Endothelial cell of umbilical vein (primary cell): ENCODE measurements around the gene MEGF11. TPM values are rescaled to one million over a fixed set of nuclear protein-coding genes. Genes with fewer than 3 reads are reported as not detected.

Experiments used
- BruUV-seq: library from RNA; stranded (reverse); fragments of 400-500 nt; replicated peaks from 2 replicates; lab custom pipeline; 2021; lab: Mats Ljungman, UMichigan
- CTCF ChIA-PET: fragments of 300-600, 350-600 bp; sonication (Branson Sonifier 250); formaldehyde crosslinking; loops from one replicate; lab custom pipeline; 2021; ENCODE audit warnings: antibody characterized with exemption, inconsistent platforms; lab: Charles Lee
- POLR2A ChIA-PET: fragments of 300-600, 350-600 bp; sonication (Branson Sonifier 250); formaldehyde crosslinking; loops from one replicate; lab custom pipeline; 2021; ENCODE audit warnings: antibody characterized with exemption, inconsistent platforms; lab: Charles Lee
- DNase-seq: peaks from one replicate; pipeline ENCODE4 v3.0.0-alpha.2; 2011; ENCODE audit warnings: low read depth, low spot score
- FAIRE-seq: peaks from 2 replicates; lab custom pipeline; 2011; peaks lifted over from hg19 to GRCh38; lab: Jason Lieb, UNC
- H2AFZ ChIP-seq: 2 replicates; pipeline ENCODE4 v1.6.0; 2012; ENCODE audit warnings: low read depth, low read length, control low read depth, inconsistent platforms
- H3K27ac ChIP-seq: 2 replicates; pipeline ENCODE4 v1.5.1; 2011; ENCODE audit warnings: low read depth, mild to moderate bottlenecking, control low read depth, low read length, moderate library complexity; ENCODE audit not compliant: insufficient read depth
- H3K27me3 ChIP-seq, 2 experiments: 2 replicates each; pipeline versions ENCODE4 v1.6.0 to v1.6.1; 2011; ENCODE audit warnings: low read length in 2 of 2, mixed read lengths in 1 of 2; ENCODE audit not compliant: control insufficient read depth in 2 of 2, insufficient read depth in 2 of 2
- H3K36me3 ChIP-seq, 2 experiments: 2 replicates in 1 of 2; 3 replicates in 1 of 2; pipeline ENCODE4 v1.5.1; 2011; ENCODE audit warnings: low read length in 2 of 2, mild to moderate bottlenecking in 1 of 2, moderate library complexity in 1 of 2; ENCODE audit not compliant: control insufficient read depth in 2 of 2, insufficient read depth in 2 of 2; ENCODE audit errors: extremely low read depth in 1 of 2
- H3K4me1 ChIP-seq: 3 replicates; pipeline ENCODE4 v1.5.1; 2011; ENCODE audit warnings: mild to moderate bottlenecking, low read length; ENCODE audit not compliant: control insufficient read depth, insufficient read depth; ENCODE audit errors: extremely low read depth
- H3K4me2 ChIP-seq: 2 replicates; pipeline ENCODE4 v1.6.1; 2011; ENCODE audit warnings: low read length, control low read depth, mixed read lengths; ENCODE audit not compliant: insufficient read depth
- H3K4me3 ChIP-seq, 3 experiments: fragments of 200-600 bp in 1 of 3; sonication (generic), shearing (Covaris generic) in 1 of 3; replicated peaks in 1 of 3; 2 replicates each; pipeline ENCODE4 v1.5.1; 2011 to 2016; ENCODE audit warnings: control low read depth in 3 of 3, low read length in 3 of 3, mild to moderate bottlenecking in 2 of 3, inconsistent platforms in 1 of 3, low read depth in 1 of 3, moderate library complexity in 1 of 3; ENCODE audit not compliant: insufficient read depth in 1 of 3
- H3K79me2 ChIP-seq: 2 replicates; pipeline ENCODE4 v1.6.0; 2012; ENCODE audit warnings: low read length, inconsistent platforms; ENCODE audit not compliant: control insufficient read depth, insufficient read depth
- H3K9ac ChIP-seq: replicated peaks from 2 replicates; pipeline ENCODE3; 2011; ENCODE audit warnings: low read length, control low read depth; ENCODE audit not compliant: insufficient read depth; ENCODE audit errors: extremely low read depth
- H3K9me1 ChIP-seq: replicated peaks from 3 replicates; pipeline ENCODE4 v1.6.0; 2011; ENCODE audit warnings: mild to moderate bottlenecking, low read length; ENCODE audit not compliant: control insufficient read depth, insufficient read depth; ENCODE audit errors: extremely low read depth
- H3K9me3 ChIP-seq: replicated peaks from 2 replicates; pipeline ENCODE4 v1.5.1; 2012; ENCODE audit warnings: low read length, inconsistent platforms; ENCODE audit not compliant: control insufficient read depth, insufficient read depth
- H4K20me1 ChIP-seq: replicated peaks from 2 replicates; pipeline ENCODE3; 2011; ENCODE audit warnings: mild to moderate bottlenecking, low read length; ENCODE audit not compliant: control insufficient read depth, insufficient read depth; ENCODE audit errors: extremely low read depth
- EZH2 ChIP-seq: IDR thresholded peaks from 2 replicates; pipeline ENCODE4 v1.6.1; 2012; ENCODE audit warnings: borderline replicate concordance, low read depth, mild to moderate bottlenecking, moderate library complexity, low read length, inconsistent platforms; ENCODE audit not compliant: severe bottlenecking
- FOS ChIP-seq: IDR thresholded peaks from 2 replicates; pipeline ENCODE4 v1.6.1; 2011; ENCODE audit warnings: mild to moderate bottlenecking, low read length, moderate library complexity, borderline replicate concordance; ENCODE audit not compliant: insufficient read depth
- GATA2 ChIP-seq: IDR thresholded peaks from 2 replicates; pipeline ENCODE4 v1.7.0; 2011; ENCODE audit warnings: low read depth, mild to moderate bottlenecking, moderate library complexity, mixed read lengths, low read length; ENCODE audit not compliant: insufficient read length, insufficient read depth
- JUN ChIP-seq: IDR thresholded peaks from 2 replicates; pipeline ENCODE4 v1.6.1; 2011; ENCODE audit warnings: borderline replicate concordance, low read depth; ENCODE audit not compliant: insufficient read length, insufficient read depth
- MYC ChIP-seq: IDR thresholded peaks from one replicate; pipeline ENCODE4 v1.6.1; 2011; ENCODE audit warnings: mild to moderate bottlenecking, low read depth, low read length
- POLR2A ChIP-seq: IDR thresholded peaks from 2 replicates; pipeline ENCODE4 v1.6.1; 2012; ENCODE audit warnings: low read depth, mild to moderate bottlenecking, control low read depth, low read length
- POLR2AphosphoS5 ChIP-seq: IDR thresholded peaks from 2 replicates; pipeline ENCODE4 v1.6.1; 2012; ENCODE audit warnings: low read depth, mild to moderate bottlenecking, control low read depth, low read length, moderate library complexity; ENCODE audit not compliant: insufficient read depth
- dilution Hi-C: fragments of 300-500 bp; cut with MboI; formaldehyde crosslinking; loops from one replicate; pipeline ENCODE4 v1.15.0; 2019; ENCODE audit warnings: low sequenced_read_pairs; ENCODE audit not compliant: extremely low pct_ligation_motif_present
- intact Hi-C: fragments of 100-400 bp; cut with micrococcal nuclease; formaldehyde crosslinking; loops from one replicate; pipeline ENCODE4 v1.10.0; 2022
- polyA plus RNA-seq, 4 experiments: library from polyadenylated mRNA; depleted of rRNA in 3 of 4; stranded (reverse) in 3 of 4; unstranded in 1 of 4; fragments of >200 nt; gene quantifications; 2 replicates each; pipeline versions ENCODE4 v1.2.1 to v1.2.3, GENCODE V29; 2011 to 2012; ENCODE audit warnings: missing spikeins in 1 of 4
- total RNA-seq: library from RNA; stranded (reverse); gene quantifications from 2 replicates; pipeline ENCODE4 v1.2.3, GENCODE V29; 2021
- TF ChIP-seq, protein P1 (sequence below), 2 donors: IDR thresholded peaks; 1 replicate in 1 of 2; 2 replicates in 1 of 2; pipeline ENCODE4 v1.5.1; 2011; ENCODE audit warnings: low read length in 2 of 2, mild to moderate bottlenecking in 2 of 2, moderate library complexity in 2 of 2, control low read depth in 1 of 2, inconsistent platforms in 1 of 2, low read depth in 1 of 2; ENCODE audit not compliant: insufficient read depth in 1 of 2; ENCODE audit errors: extremely low read depth in 1 of 2
- TF ChIP-seq, protein P2 (sequence below): IDR thresholded peaks from 2 replicates; pipeline ENCODE4 v1.6.1; 2011; ENCODE audit not compliant: insufficient read depth, insufficient read length

MEGF11 gene
- total and polyA plus RNA-seq, 2 donors (not counting 3 experiments of a cell fraction or from before 2014, with no cell fraction given), result not detected

DNA sequence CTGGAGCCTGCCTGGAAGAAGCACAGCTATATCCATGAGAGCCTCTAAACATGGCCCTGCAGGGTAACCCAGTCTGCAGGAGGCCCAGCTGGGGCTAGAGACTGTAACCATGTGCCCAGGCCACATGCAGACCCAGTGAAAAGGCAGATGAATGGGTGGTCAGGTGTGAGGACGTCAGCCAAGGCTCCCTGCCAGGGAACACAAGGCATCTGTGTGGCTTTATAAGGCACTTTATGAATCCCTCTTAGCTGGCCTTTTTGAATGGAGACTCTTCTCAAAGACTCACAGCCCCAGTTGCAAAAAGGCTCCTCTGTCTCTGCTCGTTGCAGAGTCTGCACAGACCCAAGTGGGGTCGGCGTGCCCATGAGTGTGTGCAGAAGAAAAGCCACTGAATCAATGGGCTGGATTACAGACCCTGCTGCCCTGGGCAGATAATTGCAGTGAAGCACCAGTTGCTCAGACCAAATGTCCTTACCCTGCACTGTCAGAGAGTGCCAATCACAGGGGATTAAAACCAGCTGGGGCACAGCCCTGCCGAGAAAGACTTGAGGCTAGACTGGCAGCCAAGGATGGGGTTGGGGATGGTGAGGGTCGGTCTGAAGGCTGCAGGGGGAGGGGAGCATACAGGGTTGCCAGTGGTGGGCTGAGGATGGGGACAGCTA is 230.1 kb downstream of the MEGF11 start:
- Histone ChIP-seq H4K20me1 (no peaks in the 10 kb centered on the region), H3K9me3 (no peaks in the 10 kb centered on the region), H3K27me3 (peaks cover 15% of the 10 kb centered on the region in 2 experiments), H3K9ac (no peak overlapping the region), H3K9me1 (no peaks in the 10 kb centered on the region), H3K36me3 (no peaks in the 10 kb centered on the region), H2AFZ (no peak overlapping the region), H3K4me2 (no peak overlapping the region), H3K4me3 (no peak overlapping the region), H3K79me2 (no peaks in the 10 kb centered on the region), H3K27ac (no peak overlapping the region), H3K4me1 (no peaks in the 10 kb centered on the region)
- POLR2A ChIA-PET, result no interaction called here
- FAIRE-seq (no peak), DNase-seq (no peak)
- CTCF ChIA-PET, result no interaction called here
- TF ChIP-seq FOS (no peak), POLR2AphosphoS5 (no peak), POLR2A (no peak), GATA2 (no peak), JUN (no peak), MYC (no peak), EZH2 (no peak)
- TF ChIP-seq, protein P1, sequence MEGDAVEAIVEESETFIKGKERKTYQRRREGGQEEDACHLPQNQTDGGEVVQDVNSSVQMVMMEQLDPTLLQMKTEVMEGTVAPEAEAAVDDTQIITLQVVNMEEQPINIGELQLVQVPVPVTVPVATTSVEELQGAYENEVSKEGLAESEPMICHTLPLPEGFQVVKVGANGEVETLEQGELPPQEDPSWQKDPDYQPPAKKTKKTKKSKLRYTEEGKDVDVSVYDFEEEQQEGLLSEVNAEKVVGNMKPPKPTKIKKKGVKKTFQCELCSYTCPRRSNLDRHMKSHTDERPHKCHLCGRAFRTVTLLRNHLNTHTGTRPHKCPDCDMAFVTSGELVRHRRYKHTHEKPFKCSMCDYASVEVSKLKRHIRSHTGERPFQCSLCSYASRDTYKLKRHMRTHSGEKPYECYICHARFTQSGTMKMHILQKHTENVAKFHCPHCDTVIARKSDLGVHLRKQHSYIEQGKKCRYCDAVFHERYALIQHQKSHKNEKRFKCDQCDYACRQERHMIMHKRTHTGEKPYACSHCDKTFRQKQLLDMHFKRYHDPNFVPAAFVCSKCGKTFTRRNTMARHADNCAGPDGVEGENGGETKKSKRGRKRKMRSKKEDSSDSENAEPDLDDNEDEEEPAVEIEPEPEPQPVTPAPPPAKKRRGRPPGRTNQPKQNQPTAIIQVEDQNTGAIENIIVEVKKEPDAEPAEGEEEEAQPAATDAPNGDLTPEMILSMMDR (IDR thresholded peaks at IDR 0.05; ENCODE audit: extremely low read depth in 1 of 2, insufficient read depth in 1 of 2, low read depth in 1 of 2, low read length in 2 of 2), result no peak
- TF ChIP-seq, protein P2, sequence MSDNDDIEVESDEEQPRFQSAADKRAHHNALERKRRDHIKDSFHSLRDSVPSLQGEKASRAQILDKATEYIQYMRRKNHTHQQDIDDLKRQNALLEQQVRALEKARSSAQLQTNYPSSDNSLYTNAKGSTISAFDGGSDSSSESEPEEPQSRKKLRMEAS, result no peak
- no TSS peak for BruUV-seq
- dilution Hi-C loops (no loop called here), intact Hi-C loops (no loop called here)
